GM12865 (cell line): ENCODE measurements around the gene CINP.

ENCODE experiments used
- DNase-seq: peaks from one replicate; pipeline ENCODE4 v3.0.0; 2010; ENCODE audit warnings: low read depth
- H3K4me3 ChIP-seq: 2 replicates; pipeline ENCODE4 v1.5.1; 2011; ENCODE audit warnings: mild to moderate bottlenecking, low read depth, low read length, control low read depth
- CTCF ChIP-seq: IDR thresholded peaks from 2 replicates; pipeline ENCODE4 v1.5.1; 2011; ENCODE audit warnings: low read length, control low read depth, low read depth, inconsistent platforms; ENCODE audit not compliant: insufficient read depth; ENCODE audit errors: missing control alignments

CINP gene

GRCh38 chr14:102374264-102374663, 11.6 kb upstream of the CINP start:
- no peak for TF ChIP-seq CTCF
- DNase-seq: no peak

GRCh38 chr14:102373110-102373509, 10.4 kb upstream of the CINP start:
- TF ChIP-seq CTCF: no peak
- peak overlapping the region; percentile 22; the same call in 1 of the 2 replicates for H3K4me3 ChIP-seq
- DNase-seq: peak; percentile 50

More at GRCh38 chr14:102374264-102374663, 11.6 kb upstream of the CINP start:
- H3K4me3 ChIP-seq: no peak overlapping the region

- no peak for TF ChIP-seq CTCF
- no peak overlapping the region for H3K4me3 ChIP-seq
- DNase-seq: no peak
Measured at GRCh38 chr14:102371361-102371760, 8.7 kb upstream of the CINP start.

GRCh38 chr14:102370305-102370809, 7.7 kb upstream of the CINP start:
- no peak overlapping the region for H3K4me3 ChIP-seq
- DNase-seq: no peak
- TF ChIP-seq CTCF: no peak

- DNase-seq: peak; percentile 38
- TF ChIP-seq CTCF: no peak
- H3K4me3 ChIP-seq: peak overlapping the region; percentile 81
Measured at GRCh38 chr14:102363182-102363943, 673 bp upstream of the CINP start.

GRCh38 chr14:102362084-102362483, 606 bp downstream of the CINP start:
- peak overlapping the region; percentile 81 for H3K4me3 ChIP-seq
- no peak for TF ChIP-seq CTCF
- DNase-seq: peak; percentile 76
